Middle frontal gyrus (tissue), 1 donor: ENCODE results near the gene RAC2.

Experiments
- DNase-seq: peaks from one replicate; pipeline ENCODE4 v3.0.0-alpha.2; 2015; ENCODE audit warnings: low spot score; ENCODE audit errors: extremely low spot score

RAC2 gene

DNA sequence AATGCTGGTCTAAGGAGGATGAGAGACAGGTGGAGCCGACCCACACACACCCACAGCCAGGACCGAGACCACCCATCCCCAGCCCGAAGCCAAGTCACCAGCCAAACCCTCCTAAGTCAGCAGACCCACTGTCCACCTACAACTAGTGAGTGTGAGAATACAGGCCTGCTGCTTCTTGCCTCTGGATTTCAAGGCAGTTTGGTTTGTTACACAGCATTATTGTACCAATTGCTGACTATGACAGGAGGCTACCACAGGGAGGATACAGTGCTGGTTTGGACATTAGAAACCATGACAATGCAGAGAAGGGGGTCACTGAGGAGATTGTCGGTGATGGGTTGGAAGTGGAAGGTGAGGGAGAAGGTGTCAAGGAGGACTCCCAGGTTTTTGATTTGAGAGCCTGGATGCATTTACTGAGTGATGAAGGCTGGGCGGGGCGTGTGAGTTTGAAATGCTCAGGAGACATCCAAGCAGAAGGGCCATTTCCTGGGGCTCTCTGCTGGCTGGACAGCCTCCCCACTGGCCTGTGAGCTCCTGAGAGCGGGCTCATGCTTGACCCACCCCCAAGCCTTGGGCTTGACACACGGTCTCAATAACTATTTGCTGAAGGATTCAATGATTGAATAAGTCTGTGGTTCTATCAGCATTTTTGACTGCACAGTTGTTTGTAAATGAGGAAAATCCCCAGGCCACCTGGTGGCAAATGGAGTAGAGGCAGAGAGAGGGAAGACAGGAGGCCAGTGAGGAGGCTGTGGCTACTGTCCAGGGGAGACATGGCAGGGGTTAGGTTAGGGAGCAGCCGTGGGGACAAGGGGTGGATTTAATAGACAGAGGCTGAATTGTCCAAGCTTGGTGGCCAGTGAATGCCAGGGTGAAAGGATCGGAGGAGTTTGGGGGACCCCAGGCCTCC lies 22.4 kb downstream of the RAC2 start:
- DNase-seq: no peak

DNA sequence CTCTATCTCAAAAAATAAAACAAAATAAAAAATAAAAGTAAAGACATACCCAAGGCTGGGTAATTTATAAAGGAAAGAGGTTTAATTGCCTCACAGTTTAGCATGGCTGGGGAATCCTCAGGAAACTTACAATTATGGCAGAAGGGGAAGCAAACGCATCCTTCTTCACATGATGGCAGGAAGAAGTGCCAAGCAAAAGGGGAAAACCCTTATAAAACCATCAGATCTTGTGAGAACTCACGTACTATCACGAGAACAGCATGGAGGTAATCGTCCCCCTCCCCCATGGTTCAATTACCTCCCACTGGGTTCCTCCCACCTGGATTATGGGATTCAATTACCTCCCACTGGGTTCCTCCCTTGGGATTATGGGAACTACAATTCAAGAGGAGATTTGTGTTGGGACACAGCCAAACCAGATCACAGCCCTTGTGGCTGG lies 23.5 kb downstream of the RAC2 start:
- no peak for DNase-seq

DNA sequence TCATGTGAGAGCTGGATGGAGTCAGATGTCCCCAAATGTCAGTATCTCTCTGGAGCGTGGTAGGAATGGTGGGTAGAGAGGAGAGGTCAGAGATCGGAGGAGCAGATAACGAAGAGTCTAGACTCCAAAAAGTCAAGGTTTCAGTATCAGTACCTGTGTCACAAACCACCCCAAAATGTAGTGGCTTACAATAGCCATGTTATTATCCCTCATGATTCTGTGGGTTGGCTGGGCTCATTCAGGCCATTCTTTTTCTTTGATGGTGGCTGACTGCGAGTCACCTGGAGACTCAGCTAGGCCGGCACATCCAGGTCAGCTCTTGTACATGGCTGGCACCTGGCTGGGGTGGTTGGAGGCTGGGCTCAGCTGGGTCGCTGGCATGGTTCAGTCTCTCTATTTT lies 24.5 kb downstream of the RAC2 start:
- no peak for DNase-seq

DNA sequence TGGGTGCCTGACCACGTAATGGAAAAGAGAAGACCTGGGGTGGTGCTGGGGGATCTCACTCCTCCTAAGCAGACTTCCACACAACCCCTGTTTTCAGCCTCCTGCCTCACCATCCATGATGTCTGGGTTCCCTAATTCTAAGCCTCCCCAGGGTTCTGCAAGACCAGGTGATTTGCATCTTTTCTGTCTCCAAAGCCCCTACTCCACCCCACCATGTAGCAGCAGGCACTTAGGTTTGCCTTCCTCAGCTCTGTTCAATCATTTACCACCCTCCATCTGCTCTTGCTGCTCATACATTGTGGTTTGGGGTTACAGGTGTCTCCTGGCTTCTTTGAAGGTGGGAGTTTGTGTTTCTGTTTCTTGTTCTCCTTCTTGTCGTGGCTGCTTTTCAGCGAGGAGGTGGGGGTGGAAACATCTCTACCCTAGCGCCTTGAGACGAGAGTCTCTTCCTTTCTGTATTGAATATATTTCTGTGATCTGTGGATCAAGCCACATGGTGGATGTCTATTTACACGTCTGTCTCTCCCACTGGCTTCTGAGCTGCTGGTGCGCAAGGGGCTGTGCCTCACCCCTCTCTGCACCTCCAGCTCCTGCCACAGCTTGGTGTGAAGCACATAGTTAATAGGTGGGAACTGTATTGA lies 25.2 kb downstream of the RAC2 start:
- DNase-seq: no peak

DNA sequence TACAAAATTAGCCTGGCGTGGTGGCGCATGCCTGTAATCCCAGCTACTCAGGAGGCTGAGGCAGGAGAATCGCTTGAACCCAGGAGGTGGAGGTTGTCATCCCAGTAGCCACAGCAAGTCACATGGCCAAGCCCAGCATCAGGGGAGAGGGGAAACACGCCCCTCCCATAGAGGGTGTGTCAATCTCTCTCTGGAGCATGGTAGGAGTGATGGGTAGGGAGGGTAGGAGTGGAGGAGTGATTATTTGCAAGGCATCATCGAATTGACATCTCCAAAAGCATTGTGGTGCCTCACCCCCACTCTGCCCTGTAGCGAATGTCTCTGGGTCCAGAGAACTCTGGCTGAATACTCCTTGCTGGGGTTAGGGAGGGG lies 25.7 kb downstream of the RAC2 start:
- no peak for DNase-seq

DNA sequence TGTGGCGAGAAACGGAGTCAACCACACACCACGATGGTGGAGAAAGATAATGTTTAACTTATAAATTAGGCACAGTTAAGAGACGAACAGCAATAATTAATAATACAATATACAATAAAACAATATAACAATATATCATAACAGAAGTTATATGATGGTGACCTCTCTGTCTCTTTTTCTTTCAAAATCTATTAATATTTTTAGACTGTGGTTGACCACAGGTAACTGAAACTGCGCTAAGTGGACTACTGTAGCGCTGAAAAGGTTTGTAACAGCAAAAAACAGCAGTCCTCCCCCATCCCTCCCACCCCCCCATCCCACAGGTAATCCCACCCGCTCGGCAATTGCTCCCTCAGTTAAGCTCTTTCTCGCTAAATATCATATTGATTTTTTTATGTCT lies 28.2 kb downstream of the RAC2 start:
- DNase-seq: no peak

DNA sequence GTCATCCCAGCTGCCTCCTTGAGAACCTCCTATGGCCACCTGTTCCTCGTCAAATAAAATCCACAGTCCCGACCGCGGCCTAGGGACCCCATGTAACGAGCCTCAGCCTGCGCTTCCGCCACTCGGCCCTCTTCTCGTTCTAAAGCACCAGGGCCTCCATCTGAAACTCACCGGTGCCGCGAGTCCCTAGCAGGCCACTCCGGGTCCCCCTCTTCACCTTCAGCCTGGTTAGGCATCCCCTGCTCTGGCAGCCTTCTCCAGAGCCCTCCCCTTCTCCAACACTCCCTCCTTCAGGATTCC lies 29.4 kb downstream of the RAC2 start:
- DNase-seq: no peak

DNA sequence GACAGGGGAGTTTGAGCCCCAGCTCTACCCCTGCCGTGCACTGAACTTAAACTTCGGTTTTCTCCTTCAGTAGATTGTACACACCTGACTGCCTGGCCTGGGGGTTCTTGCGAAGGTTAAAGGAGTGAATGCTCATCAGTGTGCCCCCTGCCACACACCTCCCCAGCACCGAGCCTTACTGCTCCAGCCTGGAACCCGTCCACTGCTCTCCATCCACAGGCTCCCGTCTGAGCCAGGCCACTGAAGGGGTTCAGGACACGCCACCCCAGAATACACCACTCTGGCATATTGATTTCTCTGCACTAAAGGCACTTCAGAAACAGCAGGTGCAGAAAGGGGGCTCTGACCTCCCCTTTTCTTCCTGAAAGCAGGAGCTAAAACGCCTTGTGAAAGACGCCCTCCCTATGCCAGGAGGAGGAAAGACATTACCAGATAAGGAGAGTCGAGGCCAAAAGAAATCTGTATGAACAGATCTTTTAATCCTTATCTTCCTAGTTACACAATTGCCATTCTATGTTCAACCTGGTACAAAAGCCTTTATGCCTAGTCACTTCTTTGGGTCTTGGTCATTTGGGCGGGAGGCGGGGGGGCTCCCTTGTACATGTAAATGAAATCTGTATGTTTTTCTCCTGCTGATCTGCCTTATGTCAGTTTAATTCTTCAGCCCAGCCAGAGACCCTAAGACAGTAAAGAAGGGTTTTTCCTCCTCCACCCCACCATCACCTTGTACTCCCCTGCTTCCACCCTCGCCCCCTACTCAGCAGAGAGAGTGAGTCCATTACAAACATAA lies 29.9 kb downstream of the RAC2 start:
- DNase-seq: no peak

DNA sequence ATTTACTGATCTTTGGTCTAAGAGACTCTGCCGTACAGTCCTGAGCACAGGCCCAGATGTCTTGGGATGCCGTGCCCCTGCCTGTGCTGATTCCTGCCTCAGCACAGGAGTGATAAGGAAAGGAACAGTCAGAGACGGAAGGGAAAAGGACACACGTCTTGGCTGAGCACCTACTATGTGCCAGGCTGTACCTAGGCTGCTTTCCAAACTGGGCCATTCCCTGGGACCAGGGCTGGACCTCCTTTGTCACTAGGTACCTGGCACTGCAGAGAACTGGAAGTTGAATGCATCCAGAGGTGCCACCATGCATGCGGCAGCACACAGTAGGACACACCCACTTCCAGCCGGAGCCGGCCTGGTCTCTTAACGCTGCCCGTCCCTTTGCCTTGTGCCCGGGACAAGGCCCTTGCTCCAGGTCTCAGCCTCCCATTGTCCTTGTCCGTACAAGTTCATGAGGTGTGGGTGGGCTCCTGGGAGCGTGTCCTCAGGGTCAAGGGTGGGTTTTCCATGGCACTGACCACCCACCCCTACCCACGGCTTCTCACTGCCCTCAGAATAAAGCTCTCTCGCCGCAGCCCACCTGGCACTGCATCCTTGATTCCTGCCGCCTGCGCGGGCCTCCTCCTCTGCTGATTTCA lies 30.7 kb downstream of the RAC2 start:
- no peak for DNase-seq

DNA sequence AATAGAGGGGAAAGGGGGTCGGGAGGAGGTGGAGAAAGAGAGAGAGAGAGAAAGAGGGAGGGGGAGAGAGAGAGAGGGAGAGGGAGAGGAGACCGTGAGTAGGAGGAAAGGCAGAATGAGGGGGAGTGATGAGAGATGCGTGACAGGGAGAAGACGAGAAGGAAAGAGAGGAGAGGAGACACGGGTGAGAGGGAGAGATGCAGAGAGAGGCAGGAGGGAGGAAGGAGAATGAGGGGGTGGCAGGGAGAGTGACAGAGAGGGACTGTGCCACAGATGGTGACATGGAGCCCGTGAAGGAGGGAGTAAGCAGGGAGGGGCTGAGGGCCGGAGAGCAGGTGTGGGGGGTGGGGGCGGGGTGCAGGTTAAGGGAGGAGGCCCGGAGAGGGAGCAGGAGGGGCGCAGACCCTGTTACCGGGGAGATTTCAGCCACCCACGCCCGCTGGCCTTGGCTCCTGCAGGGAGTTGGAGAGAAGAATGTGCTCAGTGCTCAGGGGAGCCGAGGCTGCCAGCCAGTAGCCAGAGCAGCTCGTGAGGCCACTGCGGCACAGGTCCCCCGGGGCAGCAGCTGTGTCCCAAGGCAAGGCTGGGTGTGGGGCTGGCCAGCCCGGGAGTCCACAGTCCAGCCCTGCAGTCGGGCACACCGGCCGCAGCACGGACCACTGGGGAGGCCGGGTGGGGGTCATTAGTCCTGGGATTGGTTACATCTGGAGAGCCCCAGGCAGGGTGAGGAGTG lies 31.7 kb downstream of the RAC2 start, which contains the start of gene SSTR3:
SSTR3 (minus strand) TSS at position 304 of the 733 bp plus-strand sequence. CDS start 4,674 bp downstream, outside the sequence.
- no peak for DNase-seq

DNA sequence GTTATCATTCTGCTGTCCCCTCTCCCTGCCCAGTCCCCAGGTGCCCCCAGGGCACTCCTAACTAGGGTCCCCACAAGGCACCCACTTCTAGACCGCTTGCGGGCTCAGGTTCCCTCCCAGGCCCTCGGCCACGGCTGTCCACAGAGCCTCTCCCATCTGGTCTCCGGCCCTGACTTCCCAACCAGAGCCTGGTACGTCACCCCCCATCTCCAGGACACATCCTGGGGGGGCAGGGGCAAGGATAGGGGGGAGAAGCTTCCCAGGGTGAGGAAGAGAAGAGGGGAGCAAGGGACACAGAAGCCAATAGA lies 32.2 kb downstream of the RAC2 start:
- no peak for DNase-seq

DNA sequence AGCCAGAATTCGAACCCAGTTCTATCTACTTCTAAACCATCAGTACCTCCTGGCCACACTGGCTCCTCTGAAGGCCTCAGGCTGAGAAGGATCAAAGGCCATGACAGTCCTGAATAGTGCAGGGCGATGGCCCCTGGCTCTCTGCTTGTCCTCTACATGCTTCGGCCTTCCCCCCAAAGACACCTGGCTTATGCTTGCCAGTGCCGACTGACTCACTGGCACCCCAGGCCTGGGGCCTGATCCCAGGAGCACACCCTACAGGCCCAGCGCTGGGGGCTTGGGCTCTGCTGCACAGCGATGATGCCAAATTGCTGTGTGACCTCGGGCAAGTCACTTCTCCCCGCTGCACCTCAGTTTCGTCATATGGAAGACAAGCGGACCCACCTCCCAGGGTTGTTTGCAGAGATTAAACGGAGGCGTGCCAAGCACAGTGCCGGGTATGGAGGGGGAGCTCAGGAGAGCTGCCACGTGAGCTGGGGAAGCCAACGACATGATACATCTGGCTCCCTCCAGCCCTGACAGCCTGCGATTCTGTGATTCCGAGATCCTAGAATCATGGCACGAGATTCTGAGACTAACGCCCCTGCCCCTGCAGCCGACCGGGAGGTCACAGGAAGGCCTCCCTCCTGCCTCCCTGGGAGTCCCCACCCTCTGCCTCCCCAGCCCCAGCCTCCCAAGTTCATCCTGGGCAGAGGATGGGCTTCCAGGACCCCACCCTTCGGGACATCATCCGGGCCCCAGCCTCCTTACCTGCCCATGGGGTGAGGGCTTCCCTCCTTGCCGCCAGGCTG lies 32.8 kb downstream of the RAC2 start:
- DNase-seq: no peak

DNA sequence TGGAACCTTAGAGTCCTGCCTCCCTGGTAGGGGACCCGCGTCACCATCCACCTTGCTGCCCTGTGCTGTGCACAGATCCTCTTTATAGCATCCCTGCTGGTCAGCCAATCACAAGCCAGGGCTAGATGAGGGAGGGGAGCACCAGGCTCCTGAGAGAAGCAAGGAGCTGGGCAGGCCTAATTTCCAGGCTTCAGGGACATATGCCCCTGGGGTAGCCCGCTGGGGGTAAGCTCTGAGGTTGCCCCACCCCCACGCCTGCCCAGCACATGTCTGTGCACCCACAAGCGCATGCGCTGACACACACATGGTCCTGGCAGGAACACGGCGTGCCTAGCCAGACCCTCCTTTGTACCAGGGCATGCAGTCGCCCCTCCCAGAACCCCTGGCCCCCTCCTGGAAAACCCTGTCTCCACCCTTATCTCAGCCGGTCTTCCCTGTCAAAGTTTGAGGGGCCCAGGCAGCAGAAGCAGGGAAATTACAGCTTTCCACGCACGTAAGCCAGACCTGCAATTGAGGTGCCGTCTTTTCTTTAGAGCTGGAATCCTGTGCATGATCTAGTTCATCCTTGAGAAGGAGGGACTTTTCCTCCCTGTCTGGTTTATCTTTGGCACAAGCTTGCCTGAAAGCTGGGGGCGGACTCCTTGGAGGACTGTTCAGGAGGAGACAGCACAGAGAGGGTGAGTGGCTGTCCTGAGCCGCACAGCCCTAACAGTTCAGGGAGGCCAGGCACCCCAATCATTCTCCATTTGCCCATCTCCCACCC lies 33.8 kb downstream of the RAC2 start:
- no peak for DNase-seq

DNA sequence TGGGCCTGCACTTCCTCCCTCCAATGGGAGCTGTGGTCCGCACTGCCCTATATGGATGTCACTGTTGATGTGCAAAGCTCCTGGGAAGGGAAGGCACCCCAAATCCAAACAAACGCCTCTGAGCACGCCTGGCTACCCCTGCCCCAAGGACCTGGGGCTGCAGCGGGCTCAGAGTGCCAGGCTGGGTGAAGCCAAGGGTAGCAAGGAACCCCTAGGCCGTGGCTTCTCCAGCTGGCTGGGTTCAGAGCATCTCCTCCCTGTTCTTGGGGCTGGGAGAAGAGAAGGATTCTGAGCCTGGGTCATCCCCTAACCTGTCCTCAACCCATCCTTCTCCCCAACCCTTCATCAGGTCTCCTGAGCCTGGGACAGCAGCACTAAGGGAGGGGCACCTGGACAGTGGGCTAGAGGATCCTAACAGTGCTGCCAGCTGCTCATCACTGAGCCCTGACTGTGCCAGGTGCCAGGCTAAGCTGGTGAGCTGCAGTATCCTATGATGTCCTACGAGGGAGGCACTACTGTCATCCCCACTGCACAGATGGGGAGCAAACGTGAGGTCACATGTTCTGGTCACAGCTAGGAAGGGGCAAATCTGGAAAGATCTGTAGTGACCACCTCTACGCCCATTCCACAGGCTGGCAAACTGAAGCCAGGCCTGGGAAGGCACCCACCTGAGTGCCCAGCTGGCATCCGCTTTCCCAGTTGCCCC lies 34.8 kb downstream of the RAC2 start:
- DNase-seq: no peak

DNA sequence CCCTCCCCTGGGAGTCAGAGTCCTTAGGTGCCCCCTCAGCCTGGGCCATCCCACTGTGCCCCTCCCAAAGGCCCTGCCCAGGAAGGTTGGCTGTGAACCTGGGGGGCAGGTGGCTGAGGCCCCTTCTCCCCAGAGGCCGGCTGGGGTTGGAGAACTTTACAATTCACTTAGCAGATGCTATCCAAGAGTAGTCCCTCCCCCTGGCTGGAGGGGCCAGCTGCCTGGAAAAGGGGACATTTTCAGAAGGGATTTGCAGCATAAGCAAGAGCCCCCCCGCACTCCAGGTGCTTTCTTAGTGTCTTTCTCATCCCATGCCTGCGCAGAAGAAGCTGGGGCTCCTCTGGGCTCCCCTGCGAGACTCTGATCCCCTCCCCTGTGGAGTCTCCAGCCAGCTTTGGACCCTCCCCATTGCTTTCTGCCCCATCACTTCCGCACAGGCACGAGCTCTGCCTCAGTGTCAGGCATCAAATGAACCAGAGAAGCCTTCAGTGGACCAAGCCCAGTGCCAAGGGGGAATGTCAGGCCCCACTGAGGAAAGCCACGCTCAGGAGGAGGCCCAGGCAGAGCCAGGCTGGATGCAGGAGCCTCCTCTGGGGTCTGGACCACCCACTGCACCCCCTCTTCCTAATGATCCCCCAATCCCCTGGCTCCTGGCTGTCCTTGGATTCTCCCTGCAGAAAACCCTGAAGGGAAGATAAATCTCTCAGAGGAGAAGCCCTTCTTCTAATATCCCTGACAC lies 35.5 kb downstream of the RAC2 start:
- DNase-seq: no peak

DNA sequence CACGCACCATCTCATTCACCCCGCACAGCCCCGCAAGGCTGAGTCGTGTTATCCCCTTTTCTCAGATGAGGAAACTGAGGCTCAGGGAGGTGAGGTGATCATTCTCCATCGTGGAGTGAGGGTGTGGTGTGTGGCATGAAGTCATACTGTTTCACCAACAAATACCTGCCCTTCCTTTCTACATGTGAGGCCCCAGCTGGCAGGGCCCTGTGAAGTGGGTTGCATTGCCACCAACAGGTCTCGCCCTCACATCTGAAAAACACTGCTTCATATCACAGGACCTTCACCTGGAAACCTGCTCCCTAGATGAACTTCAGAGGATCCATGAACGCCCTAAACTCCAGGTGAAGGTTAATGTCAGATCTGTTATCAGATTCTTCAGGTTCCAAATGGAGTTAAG lies 36.1 kb downstream of the RAC2 start:
- DNase-seq: no peak

DNA sequence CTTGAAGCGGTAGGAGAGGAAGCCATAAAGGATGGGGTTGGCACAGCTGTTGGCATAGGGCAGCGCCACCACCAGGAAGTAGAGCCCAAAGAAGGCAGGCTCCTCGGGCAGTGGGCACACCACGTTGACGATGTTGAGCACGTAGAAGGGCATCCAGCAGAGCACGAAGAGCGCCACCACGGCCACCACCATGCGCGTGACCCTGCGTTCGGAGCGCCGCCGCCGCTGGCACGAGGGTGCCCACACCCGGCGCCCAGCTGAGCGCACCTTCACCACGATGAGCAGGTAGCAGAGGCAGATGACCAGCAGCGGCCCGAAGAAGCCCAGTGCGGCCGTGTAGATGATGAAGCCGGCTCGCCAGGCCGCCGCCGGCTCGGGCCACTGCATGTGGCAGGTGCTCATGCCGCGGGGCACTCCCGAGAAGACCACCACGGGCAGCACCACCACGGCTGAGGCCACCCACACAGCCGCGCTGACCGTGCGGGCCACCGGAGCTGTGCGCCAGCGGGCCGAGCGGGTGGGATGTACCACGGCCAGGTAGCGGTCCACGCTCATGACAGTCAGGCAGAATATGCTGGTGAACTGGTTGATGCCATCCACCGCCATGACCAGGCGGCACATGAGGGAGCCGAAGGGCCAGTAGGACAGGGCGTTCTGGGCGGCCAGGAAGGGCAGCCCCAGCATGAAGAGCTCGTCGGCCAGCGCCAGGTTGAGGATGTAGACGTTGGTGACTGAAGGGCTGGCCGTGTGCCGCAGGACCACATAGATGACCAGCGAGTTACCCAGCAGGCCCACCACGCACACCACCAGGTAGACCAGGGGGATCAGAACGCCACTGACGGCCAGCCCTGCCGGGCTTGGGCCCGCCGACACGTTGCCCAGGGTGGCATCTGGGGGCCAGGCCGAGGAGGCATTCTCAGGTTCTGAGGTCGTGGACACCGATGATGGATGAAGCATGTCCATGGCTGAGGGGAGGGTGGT lies 36.9 kb downstream of the RAC2 start:
- no peak for DNase-seq
